AG10803 (cell line): ENCODE measurements around the gene RAD51B.

Source experiments
- DNase-seq: peaks from one replicate; pipeline ENCODE4 v3.0.0; 2010; ENCODE audit warnings: low read depth
- H3K4me3 ChIP-seq: 2 replicates; pipeline ENCODE4 v1.5.1; 2011; ENCODE audit warnings: mild to moderate bottlenecking, low read length, control low read depth
- TF ChIP-seq, protein P1 (sequence below): conservative IDR thresholded peaks from 2 replicates; pipeline ENCODE4 v1.5.1; 2011; ENCODE audit warnings: mild to moderate bottlenecking, low read length, control low read depth, inconsistent platforms

The RAD51B gene

GRCh38 chr14:68748691-68749090, 929.1 kb downstream of the RAD51B start:
- TF ChIP-seq, protein P1, sequence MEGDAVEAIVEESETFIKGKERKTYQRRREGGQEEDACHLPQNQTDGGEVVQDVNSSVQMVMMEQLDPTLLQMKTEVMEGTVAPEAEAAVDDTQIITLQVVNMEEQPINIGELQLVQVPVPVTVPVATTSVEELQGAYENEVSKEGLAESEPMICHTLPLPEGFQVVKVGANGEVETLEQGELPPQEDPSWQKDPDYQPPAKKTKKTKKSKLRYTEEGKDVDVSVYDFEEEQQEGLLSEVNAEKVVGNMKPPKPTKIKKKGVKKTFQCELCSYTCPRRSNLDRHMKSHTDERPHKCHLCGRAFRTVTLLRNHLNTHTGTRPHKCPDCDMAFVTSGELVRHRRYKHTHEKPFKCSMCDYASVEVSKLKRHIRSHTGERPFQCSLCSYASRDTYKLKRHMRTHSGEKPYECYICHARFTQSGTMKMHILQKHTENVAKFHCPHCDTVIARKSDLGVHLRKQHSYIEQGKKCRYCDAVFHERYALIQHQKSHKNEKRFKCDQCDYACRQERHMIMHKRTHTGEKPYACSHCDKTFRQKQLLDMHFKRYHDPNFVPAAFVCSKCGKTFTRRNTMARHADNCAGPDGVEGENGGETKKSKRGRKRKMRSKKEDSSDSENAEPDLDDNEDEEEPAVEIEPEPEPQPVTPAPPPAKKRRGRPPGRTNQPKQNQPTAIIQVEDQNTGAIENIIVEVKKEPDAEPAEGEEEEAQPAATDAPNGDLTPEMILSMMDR = no peak
- no peak for DNase-seq
- no peak overlapping the region for H3K4me3 ChIP-seq

DNA sequence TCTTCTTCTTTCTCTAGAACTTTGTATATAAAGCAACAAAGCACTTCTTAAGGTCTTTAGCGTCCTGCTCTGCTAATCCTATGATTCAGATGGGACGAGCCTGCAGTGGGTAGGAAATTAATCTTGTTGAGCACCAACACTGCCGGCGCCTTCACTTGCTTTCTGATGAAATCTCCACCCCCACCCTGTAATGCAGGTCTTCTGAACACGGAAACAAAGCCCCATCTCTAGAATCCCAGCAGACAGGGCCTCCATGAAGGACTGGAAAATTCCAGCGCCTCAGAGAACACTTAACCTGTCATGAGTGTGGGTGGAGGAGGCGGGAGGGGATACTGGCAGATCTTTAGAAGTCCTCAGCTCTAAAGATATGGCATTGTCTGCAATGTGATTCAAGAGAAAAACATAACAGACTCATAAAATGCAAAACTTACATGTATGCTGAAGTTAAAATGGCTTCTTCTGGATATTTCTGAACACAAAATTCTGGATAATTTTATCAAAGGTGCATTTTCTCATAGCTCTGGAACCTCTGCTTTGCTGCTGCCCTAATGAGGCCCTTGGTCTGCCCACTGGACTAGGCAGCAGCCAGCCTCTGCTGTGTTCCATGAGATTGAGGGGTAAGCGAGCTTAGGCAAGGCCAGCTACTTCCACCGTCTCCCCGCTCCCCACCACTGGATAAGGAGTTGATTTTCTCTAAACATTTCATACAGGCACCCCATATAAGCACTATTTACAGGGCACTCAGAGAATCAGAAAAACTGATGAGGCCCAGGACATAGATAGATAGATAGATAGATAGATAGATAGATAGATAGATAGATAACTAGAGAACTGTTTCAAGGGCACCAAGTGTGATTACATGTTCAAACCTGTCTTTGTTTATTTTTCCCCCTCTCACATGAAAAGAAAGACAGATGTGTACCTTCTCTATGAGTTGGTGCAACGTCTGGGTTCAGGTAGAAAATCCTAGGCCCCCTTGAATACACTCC, 930.2 kb downstream of the RAD51B start:
- TF ChIP-seq, protein P1 = no peak
- H3K4me3 ChIP-seq = no peak overlapping the region
- no peak for DNase-seq

- TF ChIP-seq, protein P1 = no peak
- no peak overlapping the region for H3K4me3 ChIP-seq
- no peak for DNase-seq
Measured at GRCh38 chr14:68752271-68753006, 932.9 kb downstream of the RAD51B start.

DNA sequence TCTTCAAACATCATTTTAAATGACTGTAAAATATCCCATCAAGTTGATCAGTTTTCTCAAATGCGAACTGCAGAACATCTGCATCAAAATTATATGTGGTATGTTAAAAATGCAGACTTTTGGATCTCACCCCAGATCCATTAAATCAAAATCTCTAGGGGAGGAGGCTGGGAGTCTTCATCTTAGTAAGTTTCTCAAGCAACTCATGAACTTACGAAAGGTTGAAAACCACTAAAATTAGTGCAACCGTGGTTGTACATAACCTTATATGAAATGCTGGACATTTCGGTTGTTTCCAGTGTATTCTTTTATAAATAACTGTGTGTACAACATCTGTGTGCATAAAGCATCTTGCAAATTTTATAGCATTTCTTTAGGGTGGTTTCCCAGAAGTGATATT, 934.1 kb downstream of the RAD51B start:
- H3K4me3 ChIP-seq = no peak overlapping the region
- DNase-seq = peak; percentile 89
- TF ChIP-seq, protein P1 = no peak

DNA sequence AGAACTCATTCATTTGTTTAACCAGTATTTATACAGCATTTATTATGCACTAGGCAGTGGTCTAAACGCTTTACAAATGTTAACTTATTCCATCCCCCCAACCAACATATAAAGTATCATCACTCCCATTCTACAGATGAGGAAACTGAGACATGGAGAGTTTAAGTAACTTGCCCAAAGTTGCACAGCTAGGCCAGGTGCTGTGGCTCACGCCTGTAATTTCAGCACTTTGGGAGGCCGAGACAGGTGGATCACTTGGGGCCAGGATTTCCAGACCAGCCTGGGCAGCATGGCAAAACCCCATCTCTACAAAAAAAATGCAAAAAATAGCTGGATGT, 935.4 kb downstream of the RAD51B start:
- no peak for DNase-seq
- TF ChIP-seq, protein P1 = no peak
- H3K4me3 ChIP-seq = no peak overlapping the region

GRCh38 chr14:68756000-68756481, 936.5 kb downstream of the RAD51B start:
- no peak overlapping the region for H3K4me3 ChIP-seq
- peak; percentile 80 for DNase-seq
- TF ChIP-seq, protein P1 = no peak
